OCI-LY3 (cell line): ENCODE results near the gene CHMP5.

Source experiments
- CTCF ChIP-seq: fragments of 200-600, 300-600 bp; sonication (generic); IDR thresholded peaks from 2 replicates; pipeline ENCODE4 v1.5.1; 2014; ENCODE audit warnings: antibody characterized with exemption, low read length, low read depth
- EZH2phosphoT487 ChIP-seq: fragments of 200-600 bp; shearing (Covaris generic); IDR thresholded peaks from 2 replicates; pipeline ENCODE4 v1.6.1; 2018; ENCODE audit warnings: antibody characterized with exemption, mixed run types, low read depth

GRCh38 chr9:33248606-33249005, 16.2 kb upstream of the CHMP5 start:
- TF ChIP-seq EZH2phosphoT487 (no peak), CTCF (no peak)
